HG03432 (cell line): ENCODE results near the gene KCND1.

Source experiments
- ATAC-seq: cut with Tn5 transposase; IDR thresholded peaks from one replicate; pipeline ENCODE4 v1.9.1; 2021; ENCODE audit warnings: mild to moderate bottlenecking, moderate library complexity; ENCODE audit not compliant: unreplicated experiment

KCND1 gene

GRCh38 chrX:48975041-48975440 is 3.4 kb upstream of the KCND1 start:
- no peak for ATAC-seq

- no peak for ATAC-seq
These were observed 2.9 kb upstream of the KCND1 start for GRCh38 chrX:48974574-48974973.

GRCh38 chrX:48974033-48974432 is 2.4 kb upstream of the KCND1 start:
- no peak for ATAC-seq

GRCh38 chrX:48972220-48973164 is 848 bp upstream of the KCND1 start:
- no peak for ATAC-seq

GRCh38 chrX:48969471-48969870 is 2.2 kb downstream of the KCND1 start:
- no peak for ATAC-seq

- no peak for ATAC-seq
These were observed 3.3 kb downstream of the KCND1 start for GRCh38 chrX:48968377-48968776.

GRCh38 chrX:48966796-48967579 is 4.7 kb downstream of the KCND1 start:
- ATAC-seq = no peak

- ATAC-seq = no peak
These were observed 5.7 kb downstream of the KCND1 start for GRCh38 chrX:48965959-48966358.

- ATAC-seq = no peak
These were observed 10.0 kb downstream of the KCND1 start for GRCh38 chrX:48961585-48962091.

- no peak for ATAC-seq
These were observed 11.4 kb downstream of the KCND1 start for GRCh38 chrX:48960291-48960690.

GRCh38 chrX:48958635-48959094 is 13.0 kb downstream of the KCND1 start:
- no peak for ATAC-seq

- ATAC-seq = peak; percentile 84
These were observed 13.6 kb downstream of the KCND1 start for GRCh38 chrX:48957827-48958634.

GRCh38 chrX:48957477-48957826 is 14.2 kb downstream of the KCND1 start, which contains the start of gene OTUD5:
TSS of gene OTUD5 (minus strand) at chrX:48957607. CDS start at chrX:48957570, 37 bp downstream.
- ATAC-seq = peak; percentile 47

GRCh38 chrX:48956728-48957414 is 14.8 kb downstream of the KCND1 start:
- peak; percentile 12 for ATAC-seq

- ATAC-seq = no peak
These were observed 23.1 kb downstream of the KCND1 start for GRCh38 chrX:48948589-48948988.

- no peak for ATAC-seq
These were observed 25.9 kb downstream of the KCND1 start for GRCh38 chrX:48945517-48946348.

GRCh38 chrX:48942895-48943294 is 28.7 kb downstream of the KCND1 start:
- no peak for ATAC-seq

GRCh38 chrX:48940404-48940955 is 31.2 kb downstream of the KCND1 start:
- ATAC-seq = no peak
